BLaER1 (cell line): ENCODE measurements around the gene SCUBE3.
A peak's percentile ranks its signal among the peaks of the same experiment; 100 is the strongest.

Experiments used
- H3K27ac ChIP-seq: shearing (Covaris generic); formaldehyde crosslinking; 2 replicates; pipeline ENCODE4 v1.8.1; 2022
- H3K27me3 ChIP-seq: shearing (Covaris generic); formaldehyde crosslinking; 2 replicates; pipeline ENCODE4 v1.8.1; 2022
- H3K36me3 ChIP-seq: shearing (Covaris generic); formaldehyde crosslinking; 2 replicates; pipeline ENCODE4 v1.8.1; 2022
- H3K4me1 ChIP-seq: shearing (Covaris generic); formaldehyde crosslinking; 2 replicates; pipeline ENCODE4 v1.8.1; 2022
- H3K4me2 ChIP-seq: shearing (Covaris generic); formaldehyde crosslinking; 2 replicates; pipeline ENCODE4 v1.8.1; 2022
- H3K4me3 ChIP-seq: shearing (Covaris generic); formaldehyde crosslinking; 2 replicates; pipeline ENCODE4 v1.8.1; 2022
- H3K9ac ChIP-seq: shearing (Covaris generic); formaldehyde crosslinking; 2 replicates; pipeline ENCODE4 v1.8.1; 2022
- H3K9me3 ChIP-seq: shearing (Covaris generic); formaldehyde crosslinking; 2 replicates; pipeline ENCODE4 v1.8.1; 2022
- H4K20me1 ChIP-seq: shearing (Covaris generic); formaldehyde crosslinking; 2 replicates; pipeline ENCODE4 v1.8.1; 2022
- Cebpa-rat ChIP-seq: shearing (Covaris generic); IDR thresholded peaks from 2 replicates; pipeline ENCODE4 v1.8.1; 2022

SCUBE3 gene

DNA sequence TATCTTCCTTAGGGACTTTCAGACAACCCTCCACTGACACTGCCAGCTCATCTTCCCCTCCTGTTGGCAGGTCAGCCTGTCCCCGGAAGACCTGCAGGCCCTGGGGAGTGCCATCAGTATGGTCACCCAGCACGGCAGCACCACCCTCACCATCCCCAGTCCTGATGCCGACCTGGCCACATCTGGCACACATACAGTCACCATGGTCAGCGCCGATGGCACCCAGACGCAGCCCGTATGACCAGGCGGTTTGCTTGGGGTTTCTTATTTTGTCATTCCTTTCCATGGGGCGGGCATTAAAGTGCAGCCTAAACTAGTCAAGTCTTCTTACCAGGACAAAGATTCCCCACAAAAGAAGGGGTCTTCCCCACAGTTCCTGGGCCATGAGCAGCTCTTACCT is 79.9 kb downstream of the SCUBE3 start:
- Histone ChIP-seq H3K4me2 (peak overlapping the region; percentile 79), H3K9ac (0 out of 2 replicates have a peak overlapping the region, but pooled peaks have one; percentile 25), H3K36me3 (peaks cover 52% of the 10 kb centered on the region), H3K4me3 (no peak overlapping the region), H3K27me3 (no peaks in the 10 kb centered on the region), H3K27ac (no peak overlapping the region), H3K9me3 (no peaks in the 10 kb centered on the region), H4K20me1 (peaks cover 7% of the 10 kb centered on the region), H3K4me1 (peaks cover 75% of the 10 kb centered on the region)
- TF ChIP-seq Cebpa-rat, result no peak

DNA sequence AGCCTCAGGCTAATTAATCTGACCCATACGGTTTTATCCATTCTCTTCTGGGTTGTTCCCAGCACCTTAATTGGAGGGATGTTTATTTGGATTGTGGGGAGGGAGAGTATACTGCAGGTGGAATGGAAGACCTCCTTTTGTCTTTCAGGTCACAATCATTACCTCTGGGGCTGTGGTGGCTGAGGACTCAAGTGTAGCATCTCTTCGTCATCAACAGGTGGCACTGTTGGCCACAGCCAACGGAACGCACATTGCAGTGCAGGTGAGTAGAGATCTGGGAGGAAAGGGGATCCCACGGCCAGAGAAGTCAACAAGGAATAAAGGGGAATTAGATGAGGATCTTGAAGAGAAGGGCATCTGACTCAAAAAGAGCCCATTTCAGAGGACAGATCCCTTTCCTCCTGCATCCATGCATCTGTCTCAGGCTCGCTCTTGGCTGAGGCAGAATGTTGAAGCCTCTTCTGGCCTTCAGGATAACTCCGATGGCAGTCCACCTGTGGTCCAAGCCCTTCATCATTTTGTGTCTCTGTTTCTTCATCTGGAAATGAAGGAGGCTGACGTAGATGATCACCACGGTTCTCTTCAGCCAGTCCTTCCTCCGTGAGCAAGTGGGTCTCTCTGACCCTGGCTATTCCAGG is 80.7 kb downstream of the SCUBE3 start:
- H3K36me3 ChIP-seq, result peaks cover 45% of the 10 kb centered on the region
- peak overlapping the region; percentile 100 for H3K4me2 ChIP-seq
- peaks cover 83% of the 10 kb centered on the region for H3K4me1 ChIP-seq
- H3K9ac ChIP-seq, result no peak overlapping the region
- peaks cover 7% of the 10 kb centered on the region for H4K20me1 ChIP-seq
- H3K27me3 ChIP-seq, result no peaks in the 10 kb centered on the region
- no peak overlapping the region for H3K4me3 ChIP-seq
- no peaks in the 10 kb centered on the region for H3K9me3 ChIP-seq
- TF ChIP-seq Cebpa-rat, result no peak
- peak overlapping the region; percentile 98; the same call in 1 of the 2 replicates for H3K27ac ChIP-seq

DNA sequence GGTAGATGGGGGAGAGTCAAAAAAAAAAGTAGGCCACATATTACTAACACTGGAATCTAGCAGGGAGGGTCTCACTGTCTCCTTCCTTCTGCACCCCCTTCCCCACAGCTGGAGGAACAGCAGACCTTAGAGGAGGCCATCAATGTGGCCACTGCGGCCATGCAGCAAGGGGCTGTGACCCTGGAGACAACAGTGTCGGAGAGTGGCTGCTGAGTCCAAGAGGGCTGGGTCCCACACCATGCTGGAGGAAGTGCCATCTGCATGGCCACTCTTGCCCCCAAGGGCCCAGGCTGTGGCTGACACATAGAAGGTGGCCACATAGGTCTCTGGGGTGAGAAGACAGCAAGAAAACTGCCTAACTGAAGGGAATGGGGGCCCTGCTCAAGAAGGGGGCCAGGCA is 81.3 kb downstream of the SCUBE3 start:
- H3K27ac ChIP-seq, result peak overlapping the region; percentile 98
- peaks cover 89% of the 10 kb centered on the region for H3K4me1 ChIP-seq
- no peaks in the 10 kb centered on the region for H3K27me3 ChIP-seq
- peak overlapping the region; percentile 96; the same call in 1 of the 2 replicates for H3K9ac ChIP-seq
- H3K9me3 ChIP-seq, result no peaks in the 10 kb centered on the region
- TF ChIP-seq Cebpa-rat, result no peak
- H3K4me3 ChIP-seq, result no peak overlapping the region
- H3K36me3 ChIP-seq, result peaks cover 39% of the 10 kb centered on the region
- H3K4me2 ChIP-seq, result peak overlapping the region; percentile 100
- H4K20me1 ChIP-seq, result peaks cover 7% of the 10 kb centered on the region

DNA sequence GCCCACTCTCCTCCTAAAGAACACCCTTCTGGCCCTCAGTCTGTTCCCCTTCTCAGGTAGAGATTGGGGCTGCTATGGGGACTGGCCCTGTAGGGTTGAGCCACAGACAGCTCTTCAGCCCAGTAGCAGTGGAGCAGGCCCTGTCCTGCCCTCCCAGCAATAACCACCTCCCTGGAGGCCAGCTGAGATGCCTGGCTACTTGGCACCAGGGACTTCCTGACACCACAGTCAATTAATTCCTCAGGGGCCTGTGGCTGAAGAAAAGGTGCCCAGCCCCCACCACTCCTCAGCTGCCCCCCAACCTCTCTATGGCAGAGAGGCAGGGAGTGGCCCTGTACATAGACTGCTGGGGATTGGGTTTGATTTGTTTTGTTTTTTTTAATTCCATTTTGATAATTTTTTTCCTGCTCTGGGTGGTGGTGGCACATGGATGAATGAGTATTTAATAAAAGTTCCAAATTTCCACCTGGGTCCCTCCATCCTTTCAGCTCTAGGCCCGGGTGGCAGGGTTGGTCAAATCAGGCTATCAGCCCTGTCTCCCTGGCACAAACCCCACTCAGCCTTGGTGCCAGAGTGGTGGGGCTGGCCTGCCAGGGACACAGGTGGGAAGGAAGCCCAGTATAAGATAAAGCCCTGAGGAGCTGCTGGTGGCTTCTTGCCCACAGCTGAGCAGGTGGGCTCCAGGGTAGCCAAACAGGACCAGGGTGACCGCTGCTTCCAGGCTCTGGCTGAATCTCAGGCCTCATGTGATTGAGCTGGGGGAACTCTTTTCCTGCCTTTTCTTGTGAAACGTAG is 82.0 kb downstream of the SCUBE3 start:
- H3K36me3 ChIP-seq, result peaks cover 36% of the 10 kb centered on the region

DNA sequence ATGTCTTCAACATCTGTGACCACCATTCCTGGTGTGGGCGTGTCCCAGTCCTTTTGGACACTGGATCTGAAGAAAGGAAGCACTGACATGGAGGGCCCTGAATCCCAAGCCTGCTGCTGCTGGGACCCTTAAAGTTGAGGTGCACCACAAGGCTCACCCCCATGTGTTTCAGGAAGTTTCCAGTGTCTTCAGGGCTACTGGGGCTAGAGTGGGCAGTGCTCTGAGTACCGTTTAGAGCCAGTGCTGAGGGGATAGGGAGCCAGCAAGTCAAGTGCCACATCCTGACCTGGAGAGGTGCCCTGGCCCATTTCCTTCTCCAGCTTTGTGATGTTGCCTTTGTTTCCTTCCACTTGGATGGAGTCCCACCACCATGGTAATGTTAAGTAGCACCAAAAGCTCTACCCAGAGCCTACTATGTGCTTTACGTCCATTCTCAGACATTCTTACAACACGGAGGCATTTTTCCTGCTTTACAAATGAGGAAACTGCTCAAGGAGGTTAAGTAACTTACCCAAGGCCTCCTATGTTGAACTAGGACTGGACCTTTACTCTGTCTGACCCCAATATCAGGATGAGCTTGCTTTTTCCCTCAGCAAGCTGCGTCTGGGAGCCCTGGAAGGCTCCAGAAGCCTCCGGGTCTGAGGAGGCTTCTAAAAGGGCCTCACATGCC is 83.3 kb downstream of the SCUBE3 start:
- Histone ChIP-seq H3K9ac (peak overlapping the region; percentile 96), H3K36me3 (peaks cover 27% of the 10 kb centered on the region), H3K4me3 (peak overlapping the region; percentile 83; the same call in 1 of the 2 replicates), H3K4me2 (peak overlapping the region; percentile 100), H3K4me1 (peaks cover 98% of the 10 kb centered on the region), H3K9me3 (no peaks in the 10 kb centered on the region), H3K27me3 (no peaks in the 10 kb centered on the region), H4K20me1 (peaks cover 19% of the 10 kb centered on the region), H3K27ac (peak overlapping the region; percentile 98)
- no peak for TF ChIP-seq Cebpa-rat

More for the DNA sequence above, 82.0 kb downstream of the SCUBE3 start:
- peaks cover 96% of the 10 kb centered on the region for H3K4me1 ChIP-seq
- peaks cover 8% of the 10 kb centered on the region for H4K20me1 ChIP-seq
- peak overlapping the region; percentile 100 for H3K4me2 ChIP-seq
- TF ChIP-seq Cebpa-rat, result no peak
- peak overlapping the region; percentile 96 for H3K9ac ChIP-seq
- H3K27me3 ChIP-seq, result no peaks in the 10 kb centered on the region
- peak overlapping the region; percentile 98 for H3K27ac ChIP-seq
- no peak overlapping the region for H3K4me3 ChIP-seq
- H3K9me3 ChIP-seq, result no peaks in the 10 kb centered on the region

DNA sequence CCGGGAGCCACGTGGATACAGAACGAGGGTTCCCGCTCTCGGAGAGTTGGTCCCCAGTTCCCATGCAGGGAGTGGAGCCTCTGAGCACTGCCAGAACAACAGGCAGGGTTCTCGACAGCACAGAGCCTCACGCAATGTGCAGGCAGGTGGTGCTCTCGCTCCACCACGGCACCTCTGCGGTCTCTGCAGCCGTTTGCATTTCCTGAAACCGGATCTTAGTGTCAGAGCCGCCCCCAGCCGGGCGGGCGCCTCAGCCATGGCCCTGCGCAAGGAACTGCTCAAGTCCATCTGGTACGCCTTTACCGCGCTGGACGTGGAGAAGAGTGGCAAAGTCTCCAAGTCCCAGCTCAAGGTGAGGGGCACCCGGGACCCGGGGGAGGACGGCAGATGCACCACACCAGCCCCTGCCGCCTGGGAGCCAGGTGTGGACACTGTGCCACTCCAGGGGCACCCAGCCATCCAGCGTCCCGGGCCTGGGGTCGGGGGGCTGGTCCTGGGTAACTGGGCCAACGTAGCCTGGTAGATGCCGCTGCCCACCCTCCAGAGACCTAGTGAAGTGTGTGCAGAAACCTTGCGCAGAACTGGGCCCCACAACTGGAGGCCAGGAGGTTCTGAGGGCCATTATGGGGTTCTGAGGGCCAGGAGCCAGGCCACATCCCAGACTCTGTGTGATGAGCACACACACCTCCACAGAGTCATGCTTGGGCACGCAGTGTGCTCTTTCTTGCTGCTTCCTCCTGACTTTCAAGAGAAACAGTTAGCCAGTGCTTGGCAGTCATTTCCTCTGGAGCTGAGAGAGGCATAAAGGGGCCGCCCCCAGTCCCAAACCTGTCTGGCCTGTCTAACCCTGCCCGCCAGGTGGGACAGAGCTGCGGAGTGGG is 84.1 kb downstream of the SCUBE3 start, which contains the start of gene DEF6:
DEF6 (plus strand) TSS at position 218 of the 881 bp plus-strand sequence; CDS start at position 257, 39 bp downstream.
- H3K27me3 ChIP-seq, result no peaks in the 10 kb centered on the region
- H3K4me1 ChIP-seq, result peaks cover 98% of the 10 kb centered on the region
- peak within 1 kb of the TSS; percentile 100 for H3K4me2 ChIP-seq
- no peak for TF ChIP-seq Cebpa-rat
- peaks cover 27% of the 10 kb centered on the region for H3K36me3 ChIP-seq
- peak within 1 kb of the TSS; percentile 98 for H3K27ac ChIP-seq
- H3K9ac ChIP-seq, result peak within 1 kb of the TSS; percentile 96
- H3K9me3 ChIP-seq, result no peaks in the 10 kb centered on the region
- H3K4me3 ChIP-seq, result peak within 1 kb of the TSS; percentile 83
- peaks cover 23% of the 10 kb centered on the region for H4K20me1 ChIP-seq

DNA sequence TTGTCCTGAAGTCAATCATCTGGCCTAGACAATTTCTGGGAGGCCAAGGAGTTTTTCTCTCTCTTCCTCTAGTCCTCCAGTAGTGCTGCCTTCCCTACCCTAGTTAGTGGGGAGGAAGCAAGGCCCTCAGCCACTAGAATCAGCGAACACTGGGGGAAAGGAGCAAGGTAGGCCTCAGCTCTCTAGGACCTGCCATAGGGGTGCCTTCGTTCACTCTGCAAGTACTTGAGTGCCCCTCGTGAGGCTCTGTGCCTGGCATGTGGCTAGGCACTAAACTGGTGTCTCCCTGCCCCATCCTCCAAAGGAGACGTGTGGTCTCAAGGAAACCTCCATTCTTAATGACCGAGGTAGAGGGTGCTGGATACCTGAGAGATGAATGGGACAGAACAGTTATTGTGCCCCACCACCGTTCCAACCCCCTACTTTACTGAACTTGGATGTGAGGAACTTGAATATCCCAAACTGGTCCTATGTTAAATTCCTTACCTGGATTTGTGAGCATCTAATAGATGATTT is 84.9 kb downstream of the SCUBE3 start:
- Histone ChIP-seq H4K20me1 (peaks cover 28% of the 10 kb centered on the region), H3K4me1 (peaks cover 98% of the 10 kb centered on the region), H3K27ac (peak overlapping the region; percentile 98), H3K4me2 (peak overlapping the region; percentile 100), H3K9me3 (no peaks in the 10 kb centered on the region), H3K4me3 (peak overlapping the region; percentile 83), H3K36me3 (peaks cover 24% of the 10 kb centered on the region), H3K27me3 (no peaks in the 10 kb centered on the region), H3K9ac (peak overlapping the region; percentile 96)
- TF ChIP-seq Cebpa-rat, result no peak

DNA sequence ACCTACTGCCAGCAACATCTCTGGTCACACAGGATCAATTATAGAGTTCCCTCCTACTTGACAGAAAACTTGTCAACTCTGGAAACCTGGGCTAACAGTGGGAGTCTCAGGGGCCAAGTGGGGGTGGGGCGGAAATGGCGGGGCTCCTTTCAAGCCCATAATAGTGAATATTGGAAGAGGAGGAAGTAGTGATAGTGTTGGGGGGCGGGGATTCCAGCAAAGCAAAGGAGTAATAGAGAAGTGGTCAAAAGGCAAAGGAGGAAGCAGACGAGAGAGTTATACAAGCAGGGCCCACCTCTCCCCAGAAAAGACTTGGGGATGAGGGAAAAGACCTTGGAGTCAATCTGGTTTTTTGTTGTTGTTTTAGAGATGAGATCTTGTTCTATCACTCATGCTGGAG is 85.9 kb downstream of the SCUBE3 start:
- H3K9ac ChIP-seq, result peak overlapping the region; percentile 96
- H3K27me3 ChIP-seq, result no peaks in the 10 kb centered on the region
- peak overlapping the region; percentile 100 for H3K4me2 ChIP-seq
- H3K4me3 ChIP-seq, result peak overlapping the region; percentile 83
- H3K36me3 ChIP-seq, result peaks cover 26% of the 10 kb centered on the region
- no peaks in the 10 kb centered on the region for H3K9me3 ChIP-seq
- peaks cover 95% of the 10 kb centered on the region for H3K4me1 ChIP-seq
- no peak for TF ChIP-seq Cebpa-rat
- H3K27ac ChIP-seq, result peak overlapping the region; percentile 98
- peaks cover 38% of the 10 kb centered on the region for H4K20me1 ChIP-seq
